HUDEP-2 (cell line): ENCODE results near the gene ZNRF3.
"Not testable (repeated sequence)": the region's sequence is repeated elsewhere in the genome, so short reads cannot be mapped to it uniquely, and the experiment has no call there.

ENCODE experiments used
- DNase-seq, 76 experiments: peaks; one replicate each; lab custom pipeline; 2025; ENCODE audit not compliant: unreplicated experiment in 76 of 76; lab: John Stamatoyannopoulos, UW

The ZNRF3 gene

GRCh38 chr22:28927630-28928029, 44.3 kb downstream of the ZNRF3 start:
- DNase-seq: peak in 14 of 76 experiments; percentile 10 to 59 (median 32)

- DNase-seq: no peak
Observed at GRCh38 chr22:28929197-28929596, 45.8 kb downstream of the ZNRF3 start.

- DNase-seq: peak in 63 of 76 experiments; percentile 9 to 73 (median 43)
Observed at GRCh38 chr22:28930357-28931007, 47.1 kb downstream of the ZNRF3 start.

GRCh38 chr22:28931844-28932567, 48.6 kb downstream of the ZNRF3 start:
- DNase-seq: no peak

GRCh38 chr22:28933321-28933720, 49.9 kb downstream of the ZNRF3 start:
- no peak for DNase-seq

- DNase-seq: no peak
Observed at GRCh38 chr22:28934026-28934425, 50.7 kb downstream of the ZNRF3 start.

- no peak for DNase-seq
Observed at GRCh38 chr22:28935140-28935539, 51.8 kb downstream of the ZNRF3 start.

- no peak for DNase-seq
Observed at GRCh38 chr22:28935713-28936112, 52.3 kb downstream of the ZNRF3 start.

- DNase-seq: no peak
Observed at GRCh38 chr22:28936200-28936599, 52.8 kb downstream of the ZNRF3 start.

GRCh38 chr22:28937206-28938025, 54.0 kb downstream of the ZNRF3 start:
- no peak for DNase-seq

GRCh38 chr22:28938286-28938833, 55.0 kb downstream of the ZNRF3 start:
- no peak for DNase-seq

- DNase-seq: no peak
Observed at GRCh38 chr22:28939394-28939793, 56.0 kb downstream of the ZNRF3 start.

GRCh38 chr22:28939932-28940331, 56.6 kb downstream of the ZNRF3 start:
- DNase-seq: no peak

- no peak for DNase-seq
Observed at GRCh38 chr22:28940441-28940840, 57.1 kb downstream of the ZNRF3 start.

- DNase-seq: no peak
Observed at GRCh38 chr22:28942333-28942732, 59.0 kb downstream of the ZNRF3 start.

GRCh38 chr22:28942801-28943500, 59.6 kb downstream of the ZNRF3 start:
- no peak for DNase-seq

GRCh38 chr22:28943501-28943879, 60.1 kb downstream of the ZNRF3 start:
- DNase-seq: no peak

GRCh38 chr22:28947125-28947524, 63.8 kb downstream of the ZNRF3 start:
- no peak for DNase-seq

GRCh38 chr22:28948424-28948823, 65.1 kb downstream of the ZNRF3 start:
- DNase-seq: no peak

- DNase-seq: not testable (repeated sequence)
Observed at GRCh38 chr22:28948860-28949551, 65.6 kb downstream of the ZNRF3 start.
